Upper lobe of left lung (tissue), 4 donors: Measurements from ENCODE around the gene PTGDS.

ENCODE experiments used
- POLR2A ChIP-seq, 4 donors: fragments of 450-650 bp; IDR thresholded peaks; one replicate each; pipeline ENCODE4 v1.5.1; 2016 to 2017; ENCODE audit warnings: antibody characterized with exemption in 4 of 4, mild to moderate bottlenecking in 2 of 4
- POLR2AphosphoS5 ChIP-seq, 2 donors: sonication (generic); formaldehyde crosslinking; IDR thresholded peaks; one replicate each; pipeline ENCODE4 v1.5.1; 2017; ENCODE audit warnings: antibody characterized with exemption in 2 of 2
- TF ChIP-seq, protein P1 (sequence below), 6 experiments: fragments of 450-650 bp in 4 of 6; fragments of 200-600 bp in 2 of 6; sonication (generic) in 2 of 6; IDR thresholded peaks; one replicate each; pipeline ENCODE4 v1.5.1; 2016 to 2019; ENCODE audit warnings: antibody characterized with exemption in 6 of 6

GRCh38 chr9:137017071-137017470 lies 39.8 kb downstream of the PTGDS start:
- TF ChIP-seq, protein P1, sequence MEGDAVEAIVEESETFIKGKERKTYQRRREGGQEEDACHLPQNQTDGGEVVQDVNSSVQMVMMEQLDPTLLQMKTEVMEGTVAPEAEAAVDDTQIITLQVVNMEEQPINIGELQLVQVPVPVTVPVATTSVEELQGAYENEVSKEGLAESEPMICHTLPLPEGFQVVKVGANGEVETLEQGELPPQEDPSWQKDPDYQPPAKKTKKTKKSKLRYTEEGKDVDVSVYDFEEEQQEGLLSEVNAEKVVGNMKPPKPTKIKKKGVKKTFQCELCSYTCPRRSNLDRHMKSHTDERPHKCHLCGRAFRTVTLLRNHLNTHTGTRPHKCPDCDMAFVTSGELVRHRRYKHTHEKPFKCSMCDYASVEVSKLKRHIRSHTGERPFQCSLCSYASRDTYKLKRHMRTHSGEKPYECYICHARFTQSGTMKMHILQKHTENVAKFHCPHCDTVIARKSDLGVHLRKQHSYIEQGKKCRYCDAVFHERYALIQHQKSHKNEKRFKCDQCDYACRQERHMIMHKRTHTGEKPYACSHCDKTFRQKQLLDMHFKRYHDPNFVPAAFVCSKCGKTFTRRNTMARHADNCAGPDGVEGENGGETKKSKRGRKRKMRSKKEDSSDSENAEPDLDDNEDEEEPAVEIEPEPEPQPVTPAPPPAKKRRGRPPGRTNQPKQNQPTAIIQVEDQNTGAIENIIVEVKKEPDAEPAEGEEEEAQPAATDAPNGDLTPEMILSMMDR (IDR thresholded peaks at IDR 0.05): no peak
- TF ChIP-seq POLR2A (IDR thresholded peaks at IDR 0.05): no peak
- TF ChIP-seq POLR2AphosphoS5 (IDR thresholded peaks at IDR 0.05): no peak
